Esophagus squamous epithelium (tissue), 4 donors: ENCODE data around the gene SKA3.

Experiments
- CTCF ChIP-seq, 6 experiments: fragments of 450-650 bp in 4 of 6; fragments of 200-600 bp in 2 of 6; sonication (generic) in 2 of 6; IDR thresholded peaks; one replicate each; pipeline ENCODE4 v1.5.1; 2016 to 2019; ENCODE audit warnings: antibody characterized with exemption in 6 of 6, mild to moderate bottlenecking in 4 of 6, moderate library complexity in 4 of 6
- POLR2A ChIP-seq, 4 donors: fragments of 450-650 bp; IDR thresholded peaks; one replicate each; pipeline ENCODE4 v1.6.1; 2017; ENCODE audit warnings: antibody characterized with exemption in 4 of 4, mild to moderate bottlenecking in 4 of 4, moderate library complexity in 3 of 4

DNA sequence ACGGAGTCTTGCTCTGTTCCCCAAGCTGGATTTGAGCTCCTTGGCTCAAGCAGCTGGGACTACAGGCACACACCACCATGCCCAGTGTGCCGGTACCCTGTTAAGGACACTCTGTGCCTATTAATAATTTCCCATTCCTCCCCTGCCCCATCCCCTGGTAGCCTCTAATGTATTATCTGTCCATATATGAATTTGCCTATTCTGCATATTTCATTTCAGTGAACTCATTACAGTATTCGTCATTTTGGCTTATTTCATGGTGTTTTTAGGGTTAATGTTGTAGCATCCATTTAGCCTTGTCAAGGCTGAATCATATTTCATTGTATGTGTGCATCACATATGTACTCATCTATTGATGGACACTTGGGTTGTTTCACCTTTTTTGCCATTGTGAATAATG, 33.6 kb downstream of the SKA3 start:
- TF ChIP-seq CTCF (IDR thresholded peaks at IDR 0.05) (no peak), POLR2A (IDR thresholded peaks at IDR 0.05) (no peak)
